Measurements from ENCODE around the gene PLPP1.
"Not testable (repeated sequence)": the region's sequence is repeated elsewhere in the genome, so short reads cannot be mapped to it uniquely, and the experiment has no call there.

Gene PLPP1

GRCh38 chr5:55509097-55509496 lies 25.7 kb downstream of the PLPP1 start:
- H3K9me3 Mint-ChIP-seq: no peaks in the 10 kb centered on the region
- DNase-seq (no peak), ATAC-seq (replicated peaks) (no peak)
- no peak overlapping the region for H3K27ac Mint-ChIP-seq
- no peak overlapping the region for H3K4me3 Mint-ChIP-seq
- H3K36me3 Mint-ChIP-seq (ENCODE audit: insufficient read depth): no peaks in the 10 kb centered on the region
- no peaks in the 10 kb centered on the region for H3K27me3 Mint-ChIP-seq
- no peaks in the 10 kb centered on the region for H3K4me1 Mint-ChIP-seq (ENCODE audit: low read depth in 2 of 2)

GRCh38 chr5:55507574-55507973 lies 27.2 kb downstream of the PLPP1 start:
- Mint-ChIP-seq H3K4me3 (no peak overlapping the region), H3K27me3 (no peaks in the 10 kb centered on the region), H3K9me3 (no peaks in the 10 kb centered on the region), H3K27ac (no peak overlapping the region), H3K36me3 (ENCODE audit: insufficient read depth) (no peaks in the 10 kb centered on the region), H3K4me1 (ENCODE audit: low read depth in 2 of 2) (no peaks in the 10 kb centered on the region)
- DNase-seq (no peak), ATAC-seq (replicated peaks) (no peak)

- not testable (repeated sequence) for H3K36me3 Mint-ChIP-seq (ENCODE audit: insufficient read depth); H3K9me3 Mint-ChIP-seq; H3K27ac Mint-ChIP-seq; ATAC-seq (replicated peaks); H3K4me1 Mint-ChIP-seq (ENCODE audit: low read depth in 2 of 2); H3K4me3 Mint-ChIP-seq; H3K27me3 Mint-ChIP-seq; DNase-seq
Measured at GRCh38 chr5:55505711-55506110, 29.1 kb downstream of the PLPP1 start.

- H3K27ac Mint-ChIP-seq; DNase-seq; H3K9me3 Mint-ChIP-seq; ATAC-seq (replicated peaks); H3K27me3 Mint-ChIP-seq; H3K4me3 Mint-ChIP-seq; H3K36me3 Mint-ChIP-seq (ENCODE audit: insufficient read depth); H3K4me1 Mint-ChIP-seq (ENCODE audit: low read depth in 2 of 2): not testable (repeated sequence)
Measured at GRCh38 chr5:55503917-55504316, 30.8 kb downstream of the PLPP1 start.

GRCh38 chr5:55502759-55503158 lies 32.0 kb downstream of the PLPP1 start:
- no peaks in the 10 kb centered on the region for H3K4me1 Mint-ChIP-seq (ENCODE audit: low read depth in 2 of 2)
- no peak overlapping the region for H3K27ac Mint-ChIP-seq
- no peak overlapping the region for H3K4me3 Mint-ChIP-seq
- H3K9me3 Mint-ChIP-seq: no peaks in the 10 kb centered on the region
- ATAC-seq (replicated peaks) (no peak), DNase-seq (no peak)
- no peaks in the 10 kb centered on the region for H3K27me3 Mint-ChIP-seq
- no peaks in the 10 kb centered on the region for H3K36me3 Mint-ChIP-seq (ENCODE audit: insufficient read depth)

- no peaks in the 10 kb centered on the region for H3K36me3 Mint-ChIP-seq (ENCODE audit: insufficient read depth)
- no peaks in the 10 kb centered on the region for H3K9me3 Mint-ChIP-seq
- no peak overlapping the region for H3K27ac Mint-ChIP-seq
- no peak overlapping the region for H3K4me3 Mint-ChIP-seq
- no peaks in the 10 kb centered on the region for H3K4me1 Mint-ChIP-seq (ENCODE audit: low read depth in 2 of 2)
- no peak for DNase-seq
- ATAC-seq (replicated peaks): no peak
- no peaks in the 10 kb centered on the region for H3K27me3 Mint-ChIP-seq
Measured at GRCh38 chr5:55498457-55498856, 36.3 kb downstream of the PLPP1 start.

- no peak for DNase-seq
- Mint-ChIP-seq H3K27ac (no peak overlapping the region), H3K4me3 (no peak overlapping the region), H3K27me3 (no peaks in the 10 kb centered on the region), H3K4me1 (ENCODE audit: low read depth in 2 of 2) (peaks cover 0 to under 1% of the 10 kb centered on the region in 2 donors), H3K36me3 (ENCODE audit: insufficient read depth) (no peaks in the 10 kb centered on the region), H3K9me3 (no peaks in the 10 kb centered on the region)
- no peak for ATAC-seq (replicated peaks)
Measured at GRCh38 chr5:55497712-55498111, 37.1 kb downstream of the PLPP1 start.

- Mint-ChIP-seq H3K4me1 (ENCODE audit: low read depth in 2 of 2) (peaks cover 2 to 9% of the 10 kb centered on the region in 2 donors), H3K36me3 (ENCODE audit: insufficient read depth) (no peaks in the 10 kb centered on the region), H3K27me3 (no peaks in the 10 kb centered on the region), H3K4me3 (no peak overlapping the region), H3K9me3 (no peaks in the 10 kb centered on the region), H3K27ac (no peak overlapping the region)
- ATAC-seq (replicated peaks) (no peak), DNase-seq (no peak)
Measured at GRCh38 chr5:55495216-55495615, 39.5 kb downstream of the PLPP1 start.

- DNase-seq: no peak
- Mint-ChIP-seq H3K36me3 (ENCODE audit: insufficient read depth) (no peaks in the 10 kb centered on the region), H3K4me3 (no peak overlapping the region), H3K27me3 (no peaks in the 10 kb centered on the region), H3K9me3 (no peaks in the 10 kb centered on the region), H3K4me1 (ENCODE audit: low read depth in 2 of 2) (peaks cover 2 to 9% of the 10 kb centered on the region in 2 donors), H3K27ac (no peak overlapping the region)
- no peak for ATAC-seq (replicated peaks)
Measured at GRCh38 chr5:55492449-55492848, 42.3 kb downstream of the PLPP1 start.

- H3K27me3 Mint-ChIP-seq: no peaks in the 10 kb centered on the region
- no peak for ATAC-seq (replicated peaks)
- no peak overlapping the region for H3K4me3 Mint-ChIP-seq
- no peak for DNase-seq
- no peaks in the 10 kb centered on the region for H3K9me3 Mint-ChIP-seq
- no peaks in the 10 kb centered on the region for H3K4me1 Mint-ChIP-seq (ENCODE audit: low read depth in 2 of 2)
- H3K27ac Mint-ChIP-seq: no peak overlapping the region
- no peaks in the 10 kb centered on the region for H3K36me3 Mint-ChIP-seq (ENCODE audit: insufficient read depth)
Measured at GRCh38 chr5:55485073-55485472, 49.7 kb downstream of the PLPP1 start.

GRCh38 chr5:55484531-55484930 lies 50.2 kb downstream of the PLPP1 start:
- Mint-ChIP-seq H3K36me3 (ENCODE audit: insufficient read depth) (no peaks in the 10 kb centered on the region), H3K27me3 (no peaks in the 10 kb centered on the region), H3K27ac (no peak overlapping the region), H3K4me1 (ENCODE audit: low read depth in 2 of 2) (no peaks in the 10 kb centered on the region), H3K4me3 (no peak overlapping the region), H3K9me3 (no peaks in the 10 kb centered on the region)
- ATAC-seq (replicated peaks) (no peak), DNase-seq (no peak)

- ATAC-seq (replicated peaks) (no peak), DNase-seq (no peak)
- no peak overlapping the region for H3K4me3 Mint-ChIP-seq
- H3K27me3 Mint-ChIP-seq: no peaks in the 10 kb centered on the region
- no peaks in the 10 kb centered on the region for H3K9me3 Mint-ChIP-seq
- H3K27ac Mint-ChIP-seq: no peak overlapping the region
- no peaks in the 10 kb centered on the region for H3K36me3 Mint-ChIP-seq (ENCODE audit: insufficient read depth)
- no peaks in the 10 kb centered on the region for H3K4me1 Mint-ChIP-seq (ENCODE audit: low read depth in 2 of 2)
Measured at GRCh38 chr5:55483885-55484284, 50.9 kb downstream of the PLPP1 start.

GRCh38 chr5:55481293-55481855 lies 53.4 kb downstream of the PLPP1 start:
- ATAC-seq (replicated peaks) (no peak), DNase-seq (no peak)
- no peaks in the 10 kb centered on the region for H3K27me3 Mint-ChIP-seq
- no peak overlapping the region for H3K4me3 Mint-ChIP-seq
- no peak overlapping the region for H3K27ac Mint-ChIP-seq
- H3K4me1 Mint-ChIP-seq (ENCODE audit: low read depth in 2 of 2): no peaks in the 10 kb centered on the region
- H3K36me3 Mint-ChIP-seq (ENCODE audit: insufficient read depth): no peaks in the 10 kb centered on the region
- H3K9me3 Mint-ChIP-seq: no peaks in the 10 kb centered on the region

GRCh38 chr5:55480781-55481180 lies 54.0 kb downstream of the PLPP1 start:
- H3K4me1 Mint-ChIP-seq (ENCODE audit: low read depth in 2 of 2): no peaks in the 10 kb centered on the region
- no peak for DNase-seq
- no peaks in the 10 kb centered on the region for H3K9me3 Mint-ChIP-seq

GRCh38 chr5:55472642-55473041 lies 62.1 kb downstream of the PLPP1 start:
- DNase-seq: no peak
- H3K4me1 Mint-ChIP-seq (ENCODE audit: low read depth in 2 of 2): no peaks in the 10 kb centered on the region
- no peak for ATAC-seq (replicated peaks)
- no peak overlapping the region for H3K4me3 Mint-ChIP-seq
- H3K36me3 Mint-ChIP-seq (ENCODE audit: insufficient read depth): no peaks in the 10 kb centered on the region
- H3K9me3 Mint-ChIP-seq: no peaks in the 10 kb centered on the region
- no peak overlapping the region for H3K27ac Mint-ChIP-seq
- no peaks in the 10 kb centered on the region for H3K27me3 Mint-ChIP-seq

More at GRCh38 chr5:55480781-55481180, 54.0 kb downstream of the PLPP1 start:
- no peak for ATAC-seq (replicated peaks)
- Mint-ChIP-seq H3K27ac (no peak overlapping the region), H3K4me3 (no peak overlapping the region), H3K36me3 (ENCODE audit: insufficient read depth) (no peaks in the 10 kb centered on the region), H3K27me3 (no peaks in the 10 kb centered on the region)
